HG03159 (cell line): Measurements from ENCODE around the gene CNTNAP5.
"Not testable (repeated sequence)": the region's sequence is repeated elsewhere in the genome, so short reads cannot be mapped to it uniquely, and the experiment has no call there.

Source experiments
- ATAC-seq: cut with Tn5 transposase; IDR thresholded peaks from one replicate; pipeline ENCODE4 v1.9.1; 2021; ENCODE audit warnings: mild to moderate bottlenecking, moderate library complexity; ENCODE audit not compliant: unreplicated experiment

Gene CNTNAP5

DNA sequence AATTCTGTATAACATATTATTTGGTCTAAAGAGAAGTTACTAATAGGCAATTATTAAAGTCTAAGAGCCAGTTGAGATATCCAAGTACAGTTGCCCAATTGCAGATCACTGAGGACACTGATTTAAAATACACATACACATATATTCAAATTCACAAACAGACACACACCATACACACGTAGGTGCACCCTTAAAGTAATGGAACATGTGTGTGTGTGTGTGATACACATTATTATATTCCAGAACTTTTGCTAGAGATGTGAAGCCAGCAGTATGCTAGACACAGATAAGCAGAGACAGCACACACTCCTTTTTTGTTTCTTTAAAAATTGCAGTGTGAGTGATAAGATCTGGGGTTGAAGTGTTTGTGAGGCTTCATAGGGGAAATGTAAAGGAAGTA is 292.5 kb downstream of the CNTNAP5 start:
- ATAC-seq = no peak

DNA sequence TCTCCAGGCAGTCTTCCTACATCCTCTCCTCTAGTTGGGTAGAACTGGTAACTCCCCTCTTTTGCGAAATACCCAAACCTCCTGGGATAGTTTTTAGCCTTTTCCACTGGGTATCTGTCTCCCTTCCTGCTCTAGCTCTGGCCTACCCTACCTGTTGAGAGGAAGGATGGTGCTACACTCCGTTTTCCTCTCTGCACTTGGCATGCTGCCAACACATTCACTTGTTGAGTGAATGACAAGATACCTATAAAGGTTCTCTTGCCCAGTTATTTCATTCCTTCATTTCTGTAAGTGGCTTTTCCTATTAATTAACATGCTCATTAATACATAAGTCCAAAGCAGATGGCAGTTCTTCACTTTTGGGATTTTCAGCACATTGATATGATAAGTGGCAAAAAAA is 293.8 kb downstream of the CNTNAP5 start:
- no peak for ATAC-seq

DNA sequence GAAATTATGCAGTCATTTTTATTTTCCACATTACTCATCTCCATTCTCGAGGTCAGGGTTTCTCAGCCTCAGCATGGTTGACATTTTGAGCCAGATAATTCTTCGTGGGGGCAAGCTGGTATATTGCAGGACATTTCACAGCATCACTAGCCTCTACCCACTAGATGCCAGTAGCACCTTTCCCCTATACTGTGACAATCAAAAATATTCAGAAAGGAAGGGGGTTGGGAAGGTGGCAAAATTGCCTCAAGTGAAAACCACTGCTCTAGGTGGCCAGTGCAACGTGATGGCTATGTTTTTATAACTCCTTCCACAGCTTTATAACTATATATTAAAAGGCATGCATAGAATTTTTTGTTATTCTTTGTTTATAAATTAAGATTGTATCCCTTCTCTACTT is 294.5 kb downstream of the CNTNAP5 start:
- no peak for ATAC-seq

DNA sequence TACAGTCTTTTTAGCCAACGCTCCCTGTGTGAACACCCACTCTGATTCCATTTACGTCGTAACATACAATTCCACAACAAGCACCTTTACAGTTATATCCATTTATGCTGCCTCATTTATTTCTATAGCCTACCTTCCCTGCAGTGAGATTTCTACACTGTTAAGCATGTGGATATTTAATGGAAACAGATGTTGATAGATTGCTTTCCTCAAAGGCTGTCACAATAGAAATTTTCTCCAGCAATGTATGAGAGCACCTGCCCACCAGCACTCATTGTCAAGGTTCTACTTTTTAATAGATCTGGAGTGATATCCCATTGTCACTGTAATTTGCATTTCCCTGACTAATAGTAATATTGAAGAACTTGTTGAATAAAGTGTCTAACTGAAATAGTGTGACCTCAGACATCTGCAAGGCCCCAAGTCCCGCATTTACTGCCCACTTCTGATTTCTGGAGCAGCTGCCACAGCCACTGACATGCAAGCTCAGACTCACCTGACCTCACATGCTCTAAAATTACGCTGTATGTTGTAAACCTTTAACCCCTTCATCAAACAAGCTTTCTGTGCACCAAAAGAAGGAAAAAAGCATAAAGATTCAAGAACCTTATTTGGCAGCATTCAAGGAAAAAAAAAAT is 295.1 kb downstream of the CNTNAP5 start:
- no peak for ATAC-seq

DNA sequence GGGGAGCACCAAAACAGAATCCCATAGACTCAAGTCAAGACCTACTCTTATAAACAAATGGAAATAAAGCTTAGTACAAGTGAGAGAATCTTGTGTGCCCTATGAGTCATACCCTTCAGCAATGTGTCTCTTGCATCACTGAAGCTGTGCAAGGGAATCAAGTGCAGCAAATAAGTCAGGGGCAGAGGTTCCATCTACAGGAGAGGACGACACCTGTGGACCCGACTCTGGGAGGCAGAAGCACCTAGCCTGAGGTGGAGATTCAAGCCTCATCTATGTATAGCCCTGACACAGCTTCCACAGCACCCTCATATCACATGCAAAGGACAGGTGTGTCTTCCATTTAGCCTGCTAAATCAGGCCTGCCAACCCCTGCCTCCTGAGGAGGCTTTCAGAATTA is 298.2 kb downstream of the CNTNAP5 start:
- ATAC-seq = no peak

DNA sequence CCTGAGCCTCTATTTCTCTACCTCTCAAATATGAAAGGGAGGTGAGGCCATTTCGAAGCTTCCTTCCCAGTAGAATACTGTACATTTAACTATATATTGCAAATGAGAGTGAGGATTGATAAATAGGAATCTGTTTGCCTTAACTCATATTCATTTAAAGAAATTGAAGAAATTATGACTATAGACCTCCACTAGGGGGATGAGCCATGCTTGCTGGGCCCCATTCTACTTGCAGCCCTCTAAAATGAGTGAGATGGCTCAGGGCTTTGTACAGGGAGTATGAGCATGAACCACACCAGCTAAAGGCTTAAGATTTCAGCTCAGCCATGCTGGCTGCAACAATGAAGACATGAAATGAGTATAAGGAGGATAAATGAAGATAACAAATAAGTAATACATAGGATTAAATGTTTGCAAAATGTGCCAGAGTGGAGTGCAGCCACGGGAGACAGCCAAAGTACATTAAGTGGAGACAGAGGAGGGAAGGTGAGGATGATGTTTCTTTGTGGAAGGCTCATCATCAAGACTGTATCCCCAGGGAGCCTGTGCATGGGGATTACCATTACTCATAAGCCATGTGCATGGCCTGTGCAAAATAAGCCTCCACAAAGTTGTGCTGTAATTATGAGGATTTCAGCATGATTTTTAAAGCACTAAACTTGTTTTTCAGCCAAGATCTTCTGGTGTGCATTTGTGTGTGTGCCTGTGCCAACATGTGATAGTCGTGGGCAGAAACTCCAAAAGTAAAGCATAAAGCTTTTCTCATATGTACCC is 300.8 kb downstream of the CNTNAP5 start:
- no peak for ATAC-seq

DNA sequence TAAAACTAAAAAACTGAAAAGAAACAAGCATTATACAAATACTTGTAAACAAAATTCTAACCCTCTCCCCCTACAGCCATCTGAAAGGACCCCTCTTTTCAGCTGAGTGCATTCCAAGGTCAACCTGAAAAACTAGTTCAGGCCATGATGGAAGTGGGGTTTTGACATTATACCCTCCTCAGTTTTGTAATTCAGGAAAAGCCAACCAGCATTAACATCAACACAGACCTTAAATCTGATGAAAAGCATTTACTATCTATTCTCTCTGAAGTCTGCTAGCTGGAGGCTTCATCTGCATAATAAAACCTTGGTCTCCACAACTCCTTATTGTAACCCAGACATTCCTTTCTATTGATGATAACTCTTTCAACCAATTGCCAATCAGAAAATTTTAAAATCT is 302.2 kb downstream of the CNTNAP5 start:
- no peak for ATAC-seq

DNA sequence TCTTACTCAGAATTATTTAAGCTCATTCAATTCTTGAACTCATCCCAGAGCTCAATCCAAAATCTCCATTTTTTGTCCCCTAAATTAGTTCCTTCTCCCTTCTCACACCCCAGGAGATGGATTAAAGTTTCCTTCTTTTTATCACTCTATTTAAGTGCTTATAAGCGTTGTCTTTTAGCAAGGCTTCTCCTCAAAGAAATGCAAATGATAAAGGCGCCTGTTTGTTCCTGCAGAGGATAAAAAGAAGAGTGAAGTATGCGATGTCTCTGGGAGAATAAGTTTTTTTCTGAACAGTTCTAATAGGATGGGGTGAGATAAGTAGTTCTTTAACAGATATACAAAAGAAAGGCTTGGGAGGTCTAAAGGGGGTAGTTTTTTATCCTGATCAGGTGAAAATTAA is 303.3 kb downstream of the CNTNAP5 start:
- no peak for ATAC-seq

DNA sequence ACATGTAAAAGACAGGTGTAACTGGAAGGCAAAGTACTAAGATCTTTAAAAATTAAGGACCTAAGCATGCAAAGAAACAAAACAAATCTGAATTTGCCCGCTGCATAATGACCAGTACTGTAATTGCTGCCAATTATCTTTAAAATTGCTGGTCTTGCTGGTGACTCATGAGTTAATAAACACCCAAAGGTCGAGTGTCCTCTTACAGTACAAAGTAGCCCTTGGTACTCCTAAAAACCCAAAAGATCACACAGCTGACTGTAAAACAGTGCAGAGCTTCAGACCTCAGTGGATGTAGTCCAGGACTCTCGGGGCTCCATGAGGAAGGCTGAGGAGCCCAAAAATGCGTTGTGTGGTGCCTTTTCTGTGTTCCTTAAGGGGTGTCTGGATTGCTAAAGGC is 308.7 kb downstream of the CNTNAP5 start:
- no peak for ATAC-seq

DNA sequence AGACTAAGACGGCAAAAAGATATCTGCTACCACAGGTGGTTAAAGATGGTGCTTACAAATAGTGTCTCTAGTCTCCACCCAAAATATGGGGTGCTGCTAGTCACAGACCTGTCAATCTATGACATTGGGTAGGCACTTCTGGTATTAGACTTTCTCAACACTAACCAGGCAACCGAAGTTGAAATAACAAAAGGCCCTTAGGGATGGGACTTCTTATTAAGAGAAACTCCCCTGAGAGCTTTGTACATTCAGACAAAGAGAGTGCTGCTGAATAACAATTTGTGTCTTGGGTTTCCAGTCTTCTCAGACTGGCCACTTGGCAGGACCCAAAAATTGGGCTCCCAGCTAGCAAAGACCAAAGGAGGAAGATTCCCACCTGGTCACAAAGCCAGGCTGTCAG is 310.0 kb downstream of the CNTNAP5 start:
- ATAC-seq = no peak

DNA sequence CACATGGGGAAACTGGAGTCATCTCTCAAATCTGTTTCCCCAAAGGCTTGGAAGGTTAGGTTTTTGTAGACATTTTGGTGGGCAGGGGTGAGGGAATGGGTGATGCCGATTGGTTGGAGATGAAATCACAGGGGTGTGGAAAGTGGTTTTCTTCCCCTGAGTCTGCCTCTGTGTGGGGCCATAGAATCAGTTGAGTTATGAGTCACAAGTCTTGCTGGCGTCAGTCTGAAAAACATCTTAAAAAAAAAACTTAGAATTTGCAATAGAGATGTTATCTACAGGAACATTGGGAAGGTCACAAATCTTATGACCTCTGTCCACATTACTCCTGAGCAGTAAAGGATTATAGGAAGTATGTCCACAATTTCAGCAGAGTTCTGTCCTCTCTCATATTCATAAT is 314.6 kb downstream of the CNTNAP5 start:
- no peak for ATAC-seq

DNA sequence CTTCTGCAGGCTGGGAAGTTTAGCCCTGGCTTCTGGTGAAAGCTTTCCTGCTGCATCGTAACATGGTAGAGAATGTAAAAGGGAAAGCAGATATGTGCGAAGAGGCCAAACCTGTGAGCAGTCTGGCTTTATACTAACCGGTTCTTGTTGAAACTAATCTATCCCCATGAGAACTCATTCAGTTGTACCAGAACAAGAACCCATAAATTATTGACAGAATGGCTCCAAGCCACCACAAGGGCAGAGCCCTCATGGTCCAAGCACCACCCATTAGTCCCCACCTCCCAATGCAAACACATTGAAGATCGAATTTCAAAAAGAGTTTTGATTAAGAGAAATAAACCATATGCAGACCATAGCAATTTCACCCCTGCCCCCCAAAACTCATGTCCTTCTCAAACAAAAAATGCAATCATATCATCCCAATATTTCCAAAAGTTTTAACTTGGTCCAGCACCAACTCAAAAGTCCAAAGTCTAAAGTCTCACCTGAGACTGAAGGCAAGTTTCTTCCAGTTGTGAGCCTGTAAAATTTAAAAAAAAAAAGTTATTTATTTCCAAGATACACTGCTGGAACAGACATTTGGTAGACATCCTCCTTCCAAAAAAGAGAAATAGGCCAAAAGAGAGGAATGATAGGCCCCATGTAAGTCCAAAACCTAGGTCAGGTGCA is 318.9 kb downstream of the CNTNAP5 start:
- ATAC-seq = no peak

DNA sequence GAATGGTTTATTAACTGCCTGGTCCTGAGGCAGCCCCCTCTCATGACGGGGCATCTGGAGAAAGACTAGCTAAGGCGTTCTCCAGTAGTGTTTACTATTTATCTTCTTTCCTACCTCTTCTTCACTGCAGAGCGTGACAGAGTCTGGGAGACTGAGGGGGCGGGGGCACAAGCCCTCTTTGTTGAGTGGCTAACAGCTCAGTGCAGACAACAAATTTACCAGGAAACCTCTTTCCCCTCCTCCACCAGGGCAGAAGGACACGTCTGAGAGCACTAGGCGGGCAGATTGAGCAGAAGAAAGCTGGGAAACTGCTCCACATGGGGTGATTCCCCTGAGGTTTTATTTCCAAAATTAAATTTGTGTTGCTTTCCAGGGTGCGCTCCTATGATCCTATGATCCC is 322.1 kb downstream of the CNTNAP5 start:
- no peak for ATAC-seq

DNA sequence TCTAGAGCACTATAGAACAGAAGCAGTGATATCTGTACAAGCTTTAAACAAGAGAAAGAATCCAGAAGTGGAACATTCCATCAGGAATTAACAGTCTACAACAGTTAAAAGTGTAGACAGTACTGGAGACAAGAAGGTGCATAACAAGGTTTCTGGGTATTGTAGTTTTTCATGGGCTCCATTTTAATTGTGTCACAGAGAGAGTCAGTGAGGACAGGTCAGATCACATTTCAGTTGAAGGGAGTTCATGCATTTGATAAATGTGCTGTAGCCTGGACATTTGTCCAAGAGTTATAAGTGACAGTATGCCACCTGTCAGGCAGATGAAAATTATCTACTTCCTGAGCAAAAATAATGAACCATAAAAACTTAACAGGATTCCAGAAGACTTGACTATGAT is 328.6 kb downstream of the CNTNAP5 start:
- ATAC-seq = no peak

DNA sequence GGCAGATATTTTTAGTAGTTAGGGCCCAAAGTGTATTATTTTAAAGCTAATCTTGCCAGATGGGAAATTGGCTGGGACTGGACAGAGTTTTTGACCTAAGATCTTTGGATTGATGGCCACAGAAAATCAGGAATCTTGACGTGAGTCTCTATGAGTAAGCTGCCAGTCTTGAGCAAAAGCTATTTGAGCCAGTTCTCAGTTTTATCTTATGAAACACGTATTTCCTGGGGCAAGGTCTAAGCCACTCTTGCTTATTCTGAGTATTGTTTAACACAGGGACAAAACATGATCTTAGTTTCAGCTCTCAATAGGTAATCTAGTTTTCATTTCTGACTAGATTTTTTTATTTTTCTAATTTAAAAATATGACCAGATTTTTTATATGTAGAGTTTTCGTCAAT is 329.4 kb downstream of the CNTNAP5 start:
- ATAC-seq = no peak

DNA sequence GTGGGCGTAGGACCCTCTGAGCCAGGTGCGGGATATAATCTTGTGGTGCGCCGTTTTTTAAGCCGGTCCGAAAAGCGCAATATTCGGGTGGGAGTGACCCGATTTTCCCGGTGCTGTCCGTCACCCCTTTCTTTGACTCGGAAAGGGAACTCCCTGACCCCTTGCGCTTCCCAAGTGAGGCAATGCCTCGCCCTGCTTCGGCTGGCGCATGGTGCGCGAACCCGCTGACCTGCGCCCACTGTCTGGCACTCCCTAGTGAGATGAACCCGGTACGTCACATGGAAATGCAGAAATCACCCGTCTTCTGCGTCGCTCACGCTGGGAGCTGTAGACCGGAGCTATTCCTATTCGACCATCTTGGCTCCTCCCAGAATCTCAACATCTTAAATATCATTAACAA is 336.9 kb downstream of the CNTNAP5 start:
- not testable (repeated sequence) for ATAC-seq

DNA sequence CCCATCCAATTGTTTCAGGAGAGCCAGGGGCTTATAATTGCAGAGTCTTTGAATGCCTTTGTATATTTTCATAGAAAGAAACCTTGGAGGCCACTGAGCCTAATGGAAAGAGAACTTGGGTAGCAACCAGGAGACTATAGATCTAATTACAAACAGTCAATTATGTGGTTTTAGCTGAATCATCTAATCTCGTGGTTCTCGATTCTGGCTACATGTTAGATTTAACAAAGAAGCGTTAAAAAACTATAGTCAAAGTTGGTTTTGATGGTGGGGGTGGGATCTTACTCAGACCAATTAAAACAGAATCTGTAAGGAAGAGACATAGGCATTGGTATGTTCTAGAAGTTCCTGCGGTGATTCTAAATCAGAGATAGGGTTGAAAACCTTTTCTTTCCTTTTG is 344.1 kb downstream of the CNTNAP5 start:
- ATAC-seq = no peak

DNA sequence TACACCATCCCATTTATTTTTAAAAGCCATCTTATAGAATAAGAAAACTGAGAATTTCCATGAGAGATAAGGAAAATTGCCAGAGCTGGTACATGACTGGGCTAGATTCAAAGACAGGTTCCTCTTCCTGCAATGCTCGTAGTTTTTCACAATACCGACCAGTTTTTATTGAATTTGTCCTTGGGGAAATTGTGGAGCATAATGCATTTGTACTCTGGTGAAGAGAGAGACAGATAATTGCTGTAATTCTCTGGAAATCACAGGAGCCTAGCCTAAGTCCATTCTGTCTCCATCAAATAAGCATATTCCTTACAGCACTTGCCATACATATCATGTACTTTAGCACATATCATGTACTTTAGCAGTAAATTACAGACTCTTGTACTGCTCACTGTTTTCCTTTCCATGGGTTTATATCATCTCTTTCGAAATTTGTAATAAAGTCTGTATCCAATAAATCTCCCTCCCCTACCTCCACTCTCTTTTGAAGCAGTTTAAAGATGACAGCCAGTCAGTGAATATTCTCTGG is 355.2 kb downstream of the CNTNAP5 start:
- no peak for ATAC-seq

DNA sequence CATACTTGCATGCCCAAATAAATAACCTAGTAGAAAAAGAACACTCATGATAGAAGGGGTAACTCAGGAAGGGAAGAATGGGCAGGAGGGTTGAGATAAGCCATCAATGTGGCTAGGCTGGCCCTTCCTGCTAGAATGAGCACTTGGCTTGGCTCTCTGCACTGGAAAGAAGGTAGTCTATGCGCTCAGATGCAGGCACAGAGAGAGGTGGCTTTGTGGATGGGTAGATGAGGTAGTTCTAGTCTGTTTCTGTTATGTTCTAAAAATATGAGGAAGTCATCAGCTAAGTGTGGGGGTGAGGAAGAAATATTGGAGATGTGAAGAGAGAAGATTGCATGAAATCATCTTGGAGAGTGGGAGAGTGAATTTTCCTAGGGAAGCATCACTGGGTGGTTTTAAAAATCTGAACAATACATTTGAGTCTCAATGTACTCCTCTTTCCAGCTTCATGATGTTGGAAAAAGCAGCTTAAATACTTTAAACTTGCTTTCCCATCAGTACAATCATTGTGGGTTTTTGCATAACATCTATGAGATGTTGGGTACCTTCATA is 357.1 kb downstream of the CNTNAP5 start:
- no peak for ATAC-seq

DNA sequence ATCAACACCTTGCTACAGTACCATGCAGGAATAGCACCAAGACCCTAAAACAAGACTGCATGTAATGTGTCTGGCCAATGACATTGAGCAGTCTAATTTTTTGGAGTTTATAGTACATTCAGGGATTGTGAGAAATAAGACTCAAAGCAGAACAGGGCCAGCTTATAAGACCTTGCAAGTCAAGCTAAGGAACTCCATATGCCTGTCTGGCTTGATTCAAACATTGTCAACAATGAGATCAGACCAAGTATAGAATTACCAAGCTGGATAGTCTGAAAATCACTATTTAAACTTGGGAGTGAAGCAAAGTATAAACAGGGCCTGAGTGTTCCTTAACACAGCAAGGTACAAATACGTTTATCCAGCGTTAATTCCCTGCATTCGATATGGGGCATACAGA is 370.9 kb downstream of the CNTNAP5 start:
- no peak for ATAC-seq

DNA sequence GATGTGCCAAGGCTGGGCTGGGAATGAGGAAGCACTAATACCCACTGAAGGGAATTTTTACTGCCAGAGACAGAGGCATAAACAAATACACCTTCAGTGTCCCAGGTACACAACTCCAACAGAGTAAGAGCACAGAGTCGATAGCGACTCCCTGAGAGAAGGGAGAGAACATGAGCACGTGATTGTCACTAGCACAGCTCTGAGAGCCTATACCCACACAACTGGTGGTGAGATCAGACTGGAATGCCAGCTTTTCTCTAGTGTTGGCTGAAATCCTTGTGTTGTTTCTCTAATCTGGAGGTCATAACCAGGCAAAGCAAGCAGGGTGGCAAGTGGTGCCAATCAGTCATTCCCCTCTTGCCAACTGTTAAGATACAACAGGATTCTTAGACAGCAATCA is 377.2 kb downstream of the CNTNAP5 start:
- ATAC-seq = no peak
